T-helper 17 cell (primary cell): ENCODE results near the gene NACA2. TPM values are rescaled to one million over a fixed set of nuclear protein-coding genes. Genes with fewer than 3 reads are reported as not detected.
"Not testable (repeated sequence)": the region's sequence is repeated elsewhere in the genome, so short reads cannot be mapped to it uniquely, and the experiment has no call there.

ENCODE experiments used
- ATAC-seq: fragments of 150-1000 bp; cut with Tn5 transposase; 2 replicates; pipeline ENCODE4 v1.10.0; 2021; ENCODE audit warnings: mild to moderate bottlenecking, moderate library complexity
- DNase-seq, 3 donors: peaks; one replicate each; pipeline versions ENCODE4 v3.0.0 to v3.0.0-alpha.2; 2020 to 2021
- H3K9me3 ChIP-seq: one replicate; pipeline ENCODE4 v1.7.0; 2013; ENCODE audit warnings: low read length, mild to moderate bottlenecking; ENCODE audit not compliant: control insufficient read depth, poor library complexity, severe bottlenecking
- H3K27ac Mint-ChIP-seq: one replicate; pipeline ENCODE4 v1.8.0; 2022; ENCODE audit warnings: mild to moderate bottlenecking, moderate library complexity, mixed read lengths
- H3K27me3 Mint-ChIP-seq: one replicate; pipeline ENCODE4 v1.8.0; 2022; ENCODE audit warnings: mixed read lengths
- H3K36me3 Mint-ChIP-seq: one replicate; pipeline ENCODE4 v1.8.0; 2022; ENCODE audit warnings: low read depth, mixed read lengths
- H3K4me1 Mint-ChIP-seq: one replicate; pipeline ENCODE4 v1.8.0; 2022; ENCODE audit warnings: mild to moderate bottlenecking, mixed read lengths
- H3K4me3 Mint-ChIP-seq: one replicate; pipeline ENCODE4 v1.8.0; 2022; ENCODE audit warnings: mild to moderate bottlenecking, moderate library complexity, mixed read lengths
- total RNA-seq, 4 donors: library from RNA in 2 of 4; stranded (reverse) in 2 of 4; gene quantifications; one replicate each; pipeline ENCODE4 v1.2.3 and lab custom pipeline; 2022 to 2026

NACA2 gene
- total RNA-seq, 2 donors from 2014 or later = not detected

GRCh38 chr17:61567045-61567802 lies 23.8 kb downstream of the NACA2 start:
- H3K36me3 Mint-ChIP-seq = no peaks in the 10 kb centered on the region
- H3K9me3 ChIP-seq = no peaks in the 10 kb centered on the region
- no peaks in the 10 kb centered on the region for H3K4me1 Mint-ChIP-seq
- no peak overlapping the region for H3K27ac Mint-ChIP-seq
- no peak for DNase-seq
- no peak overlapping the region for H3K4me3 Mint-ChIP-seq
- no peak for ATAC-seq
- H3K27me3 Mint-ChIP-seq = peaks cover 8% of the 10 kb centered on the region

DNA sequence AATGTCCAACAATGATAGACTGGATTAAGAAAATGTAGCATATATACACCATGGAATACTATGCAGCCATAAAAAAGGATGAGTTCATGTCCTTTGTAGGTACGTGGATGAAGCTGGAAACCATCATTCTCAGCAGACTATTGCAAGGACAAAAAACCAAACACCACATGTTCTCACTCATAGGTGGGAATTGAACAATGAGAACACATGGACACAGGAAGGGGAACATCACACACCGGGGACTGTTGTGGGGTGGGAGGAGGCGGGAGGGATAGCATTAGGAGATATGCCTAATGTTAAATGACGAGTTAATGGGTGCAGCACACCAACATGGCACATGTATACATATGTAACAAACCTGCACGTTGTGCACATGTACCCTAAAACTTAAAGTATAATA lies 24.6 kb downstream of the NACA2 start:
- not testable (repeated sequence) for H3K4me3 Mint-ChIP-seq, H3K36me3 Mint-ChIP-seq, H3K27ac Mint-ChIP-seq, DNase-seq, H3K9me3 ChIP-seq, ATAC-seq, H3K27me3 Mint-ChIP-seq, H3K4me1 Mint-ChIP-seq

DNA sequence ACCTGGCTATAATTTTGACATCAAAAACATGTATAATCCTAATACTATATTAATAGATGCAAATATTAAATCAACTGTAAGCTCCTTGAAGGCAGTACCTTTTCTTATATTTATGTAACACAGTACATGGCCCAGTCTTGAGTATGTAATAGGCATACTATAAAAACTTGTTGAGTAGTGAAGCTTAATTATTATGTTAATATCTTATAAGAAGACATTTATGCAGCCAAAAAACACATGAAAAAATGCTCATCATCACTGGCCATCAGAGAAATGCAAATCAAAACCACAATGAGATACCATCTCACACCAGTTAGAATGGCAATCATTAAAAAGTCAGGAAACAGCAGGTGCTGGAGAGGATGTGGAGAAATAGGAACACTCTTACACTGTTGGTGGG lies 25.2 kb downstream of the NACA2 start:
- H3K9me3 ChIP-seq, H3K4me1 Mint-ChIP-seq, H3K4me3 Mint-ChIP-seq, ATAC-seq, DNase-seq, H3K36me3 Mint-ChIP-seq, H3K27ac Mint-ChIP-seq: not testable (repeated sequence)
- H3K27me3 Mint-ChIP-seq = peaks cover 12% of the 10 kb centered on the region

DNA sequence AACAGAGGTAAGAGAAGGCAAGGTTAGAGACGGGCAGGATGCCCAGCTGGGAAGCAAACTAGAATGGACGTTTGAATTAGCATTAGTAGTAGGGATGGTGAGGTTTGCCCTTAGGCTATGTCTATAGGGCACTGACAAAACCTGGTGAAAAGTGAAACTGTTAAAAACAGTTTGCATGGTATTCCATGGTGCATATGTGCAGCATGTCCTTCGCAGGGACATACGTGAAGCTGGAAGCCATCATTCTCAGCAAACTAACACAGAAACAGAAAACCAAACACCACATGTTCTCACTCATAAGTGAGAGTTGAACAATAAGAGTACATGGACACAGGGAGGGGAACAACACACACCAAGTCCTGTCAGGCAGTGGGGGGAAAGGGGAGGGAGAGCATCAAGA lies 25.8 kb downstream of the NACA2 start:
- no peak for ATAC-seq
- no peaks in the 10 kb centered on the region for H3K9me3 ChIP-seq

DNA sequence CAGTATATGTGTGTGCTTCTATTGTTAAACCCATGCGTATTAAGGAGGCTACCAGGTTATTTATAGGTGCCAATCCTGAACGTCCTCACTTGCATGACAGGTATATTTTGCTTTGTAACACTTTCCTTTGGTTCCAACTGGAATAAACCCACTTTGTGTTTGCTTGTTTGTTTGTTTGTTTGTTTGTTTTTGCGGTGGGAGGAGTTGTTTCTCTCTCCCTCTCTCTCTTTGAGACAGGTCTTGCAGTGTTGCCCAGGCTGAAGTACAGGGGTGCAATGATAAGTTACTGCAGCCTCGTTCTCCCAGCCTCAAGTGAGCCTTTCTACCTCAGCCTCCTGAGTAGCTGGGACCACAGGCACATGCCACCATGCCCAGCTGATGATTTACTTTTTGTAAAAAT lies 28.7 kb downstream of the NACA2 start:
- Mint-ChIP-seq H3K36me3 (peaks cover 3% of the 10 kb centered on the region), H3K27me3 (peaks cover 31% of the 10 kb centered on the region), H3K27ac (no peak overlapping the region), H3K4me3 (no peak overlapping the region), H3K4me1 (no peaks in the 10 kb centered on the region)
- ATAC-seq = no peak
- no peaks in the 10 kb centered on the region for H3K9me3 ChIP-seq
- no peak for DNase-seq

More for the DNA sequence above, 25.8 kb downstream of the NACA2 start:
- Mint-ChIP-seq H3K4me1 (no peaks in the 10 kb centered on the region), H3K27ac (no peak overlapping the region), H3K27me3 (peaks cover 16% of the 10 kb centered on the region), H3K36me3 (no peaks in the 10 kb centered on the region), H3K4me3 (no peak overlapping the region)
- DNase-seq = no peak

DNA sequence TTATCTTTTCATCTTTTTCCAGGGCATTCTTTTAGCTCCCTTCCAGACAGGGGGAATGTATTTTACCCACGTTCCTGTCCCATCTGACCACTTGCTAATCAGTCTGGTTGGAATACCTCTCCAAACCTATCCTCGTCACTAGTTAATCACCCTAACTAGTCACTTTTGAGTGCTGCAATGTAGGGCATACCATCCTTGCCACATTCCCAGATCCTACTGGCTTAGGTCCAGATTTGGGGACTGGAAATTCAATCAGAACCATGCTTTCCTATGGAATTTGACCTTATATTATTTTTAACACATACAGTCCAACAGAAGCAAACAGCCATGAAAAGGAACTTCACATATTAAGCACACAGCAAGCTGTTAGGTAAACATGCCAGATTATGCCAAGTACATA lies 29.7 kb downstream of the NACA2 start:
- Mint-ChIP-seq H3K4me1 (no peaks in the 10 kb centered on the region), H3K27me3 (peaks cover 32% of the 10 kb centered on the region), H3K27ac (no peak overlapping the region), H3K36me3 (peaks cover 3% of the 10 kb centered on the region), H3K4me3 (no peak overlapping the region)
- ATAC-seq (no peak), DNase-seq (no peak)
- no peaks in the 10 kb centered on the region for H3K9me3 ChIP-seq

DNA sequence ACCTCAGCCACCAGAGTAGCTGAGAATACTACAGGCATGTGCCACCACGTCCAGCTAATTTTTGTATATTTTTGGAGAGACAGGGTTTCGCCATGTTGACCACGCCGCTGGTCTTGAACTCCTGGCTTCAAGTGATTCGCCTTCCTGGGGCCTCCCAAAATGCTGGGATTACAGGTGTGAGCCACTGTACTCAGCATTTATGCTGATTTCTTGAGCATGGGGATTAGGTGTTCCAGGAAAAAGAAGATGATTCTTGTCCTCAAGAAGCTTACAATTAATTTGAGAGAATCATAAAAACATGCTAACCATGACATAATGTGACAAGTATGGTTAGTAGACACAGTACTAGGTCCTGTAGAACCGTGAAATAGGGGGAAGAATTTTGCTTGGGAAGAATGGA lies 30.9 kb downstream of the NACA2 start:
- no peak overlapping the region for H3K4me3 Mint-ChIP-seq

DNA sequence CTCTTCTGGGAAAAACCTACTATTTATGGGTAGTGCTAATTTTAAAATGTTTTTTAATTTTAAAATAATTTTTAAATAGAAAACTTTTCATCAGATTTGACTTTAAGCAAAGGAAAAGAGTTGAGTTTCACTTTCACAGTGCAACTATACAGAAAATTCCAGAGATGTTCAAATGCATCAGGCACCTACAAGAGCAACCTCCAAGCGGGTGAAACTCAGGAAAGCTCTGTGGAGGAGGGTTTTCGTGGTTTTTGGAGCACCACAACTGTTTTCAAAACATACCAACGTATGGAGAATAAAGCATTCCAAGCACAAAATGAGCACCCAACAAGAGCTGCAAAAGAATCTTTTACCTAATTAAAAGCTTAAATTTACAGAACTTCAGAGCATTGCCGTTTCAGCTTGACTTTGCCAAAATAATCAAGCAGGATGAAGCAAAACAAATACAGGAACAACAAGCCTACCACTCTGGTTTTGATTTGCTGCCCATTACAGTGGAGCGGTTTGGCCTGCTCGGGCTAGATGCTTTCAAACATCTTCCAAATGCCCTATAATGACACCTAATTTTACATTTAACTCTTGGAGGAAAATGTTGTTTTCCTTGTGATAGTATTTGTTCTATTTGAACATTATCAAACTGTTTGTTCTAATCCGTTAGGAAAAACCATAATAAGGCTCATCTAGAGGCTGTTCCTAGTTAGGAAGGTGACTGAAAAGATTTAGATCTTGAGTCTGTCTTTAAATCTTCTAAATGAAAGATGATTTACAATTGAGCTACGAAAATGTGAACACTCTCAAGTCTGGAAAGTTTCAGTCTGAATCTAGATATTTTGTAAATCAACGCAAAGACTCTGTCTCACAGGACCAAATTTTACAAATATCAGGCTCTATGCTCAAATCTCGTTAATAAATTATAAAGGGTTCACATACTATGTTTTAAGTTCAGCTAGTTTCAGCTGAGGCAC lies 34.5 kb downstream of the NACA2 start:
- Mint-ChIP-seq H3K36me3 (peaks cover 3% of the 10 kb centered on the region), H3K27ac (no peak overlapping the region), H3K4me3 (no peak overlapping the region), H3K4me1 (peaks cover 4% of the 10 kb centered on the region), H3K27me3 (peaks cover 57% of the 10 kb centered on the region)
- no peak for ATAC-seq
- no peaks in the 10 kb centered on the region for H3K9me3 ChIP-seq
- no peak for DNase-seq

More for the DNA sequence above, 30.9 kb downstream of the NACA2 start:
- Mint-ChIP-seq H3K27ac (no peak overlapping the region), H3K4me1 (no peaks in the 10 kb centered on the region), H3K36me3 (peaks cover 3% of the 10 kb centered on the region), H3K27me3 (peaks cover 35% of the 10 kb centered on the region)
- no peaks in the 10 kb centered on the region for H3K9me3 ChIP-seq
- DNase-seq (no peak), ATAC-seq (no peak)

GRCh38 chr17:61555127-61555566 lies 35.9 kb downstream of the NACA2 start:
- H3K9me3 ChIP-seq = no peaks in the 10 kb centered on the region
- ATAC-seq (no peak), DNase-seq (no peak)
- H3K27ac Mint-ChIP-seq = no peak overlapping the region
- H3K4me1 Mint-ChIP-seq = peaks cover 5% of the 10 kb centered on the region
- H3K4me3 Mint-ChIP-seq = no peak overlapping the region
- H3K27me3 Mint-ChIP-seq = peaks cover 58% of the 10 kb centered on the region
- H3K36me3 Mint-ChIP-seq = peaks cover 5% of the 10 kb centered on the region

GRCh38 chr17:61554209-61554608 lies 36.8 kb downstream of the NACA2 start:
- Mint-ChIP-seq H3K27ac (no peak overlapping the region), H3K27me3 (peaks cover 62% of the 10 kb centered on the region), H3K4me3 (no peak overlapping the region), H3K4me1 (peaks cover 5% of the 10 kb centered on the region), H3K36me3 (peaks cover 7% of the 10 kb centered on the region)
- H3K9me3 ChIP-seq = no peaks in the 10 kb centered on the region
- ATAC-seq (no peak), DNase-seq (no peak)

GRCh38 chr17:61552560-61552959 lies 38.5 kb downstream of the NACA2 start:
- not testable (repeated sequence) for H3K36me3 Mint-ChIP-seq, H3K4me3 Mint-ChIP-seq, H3K27ac Mint-ChIP-seq, ATAC-seq, H3K4me1 Mint-ChIP-seq, H3K9me3 ChIP-seq, DNase-seq
- H3K27me3 Mint-ChIP-seq = peaks cover 62% of the 10 kb centered on the region

DNA sequence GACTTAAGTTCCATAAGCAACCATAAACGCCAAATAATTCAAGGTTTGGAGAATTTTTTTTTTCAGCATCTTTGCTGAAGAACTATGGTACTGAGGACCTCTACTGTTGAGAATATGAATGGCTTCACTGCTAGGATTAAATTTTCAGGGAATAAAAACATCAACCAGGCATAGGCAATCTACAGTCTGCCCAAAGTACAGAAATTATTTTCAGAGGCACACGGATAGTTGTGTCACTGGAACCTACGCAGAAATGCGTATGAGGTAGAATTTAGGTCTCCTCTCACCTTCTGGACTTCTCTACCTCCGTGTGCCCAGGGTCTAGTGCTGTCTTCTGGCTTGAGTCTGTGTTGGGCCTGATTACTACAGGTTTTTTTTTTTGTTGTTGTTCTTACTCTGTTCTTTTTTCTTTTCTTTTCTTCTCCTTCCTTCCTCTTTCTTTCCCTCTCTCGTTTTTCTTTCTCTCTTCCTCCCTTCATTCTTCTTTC lies 39.7 kb downstream of the NACA2 start:
- Mint-ChIP-seq H3K36me3 (peaks cover 4% of the 10 kb centered on the region), H3K27ac (no peak overlapping the region), H3K27me3 (peaks cover 58% of the 10 kb centered on the region), H3K4me3 (no peak overlapping the region), H3K4me1 (peaks cover 5% of the 10 kb centered on the region)
- ATAC-seq (no peak), DNase-seq (no peak)
- H3K9me3 ChIP-seq = no peaks in the 10 kb centered on the region

- ATAC-seq (no peak), DNase-seq (no peak)
- Mint-ChIP-seq H3K27ac (no peak overlapping the region), H3K36me3 (peaks cover 4% of the 10 kb centered on the region), H3K27me3 (peaks cover 37% of the 10 kb centered on the region), H3K4me1 (peaks cover 2% of the 10 kb centered on the region), H3K4me3 (no peak overlapping the region)
- H3K9me3 ChIP-seq = no peaks in the 10 kb centered on the region
Observed at GRCh38 chr17:61547113-61547512, 43.9 kb downstream of the NACA2 start.
